Stimulated activated CD8-positive, alpha-beta memory T cell treated with anti-CD3 and anti-CD28 coated beads, Interleukin-12 subunit alpha, Interleukin-12 subunit beta, amount 100 ng/mL, for 24 hours (primary cell): ENCODE measurements around the gene LMBRD1.
"Not testable (repeated sequence)": the region's sequence is repeated elsewhere in the genome, so short reads cannot be mapped to it uniquely, and the experiment has no call there.

ENCODE experiments used
- DNase-seq: peaks from one replicate; pipeline ENCODE4 v3.0.0-alpha.2; 2020; ENCODE audit errors: extremely low read depth

LMBRD1 gene

DNA sequence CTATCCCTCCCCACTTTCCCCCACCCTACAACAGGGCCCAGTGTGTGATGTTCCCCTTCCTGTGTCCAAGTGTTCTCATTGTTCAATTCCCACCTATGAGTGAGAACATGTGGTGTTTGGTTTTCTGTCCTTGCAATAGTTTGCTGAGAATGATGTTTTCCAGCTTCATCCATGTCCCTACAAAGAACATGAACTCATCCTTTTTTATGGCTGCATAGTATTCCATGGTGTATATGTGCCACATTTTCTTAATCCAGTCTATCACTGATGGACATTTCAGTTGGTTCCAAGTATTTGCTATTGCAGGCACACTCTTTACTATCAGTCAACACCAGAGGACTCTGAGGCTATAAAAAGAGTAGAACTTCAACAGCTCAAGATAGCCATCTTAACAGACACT lies 2.0 kb upstream of the LMBRD1 start:
- DNase-seq = not testable (repeated sequence)

DNA sequence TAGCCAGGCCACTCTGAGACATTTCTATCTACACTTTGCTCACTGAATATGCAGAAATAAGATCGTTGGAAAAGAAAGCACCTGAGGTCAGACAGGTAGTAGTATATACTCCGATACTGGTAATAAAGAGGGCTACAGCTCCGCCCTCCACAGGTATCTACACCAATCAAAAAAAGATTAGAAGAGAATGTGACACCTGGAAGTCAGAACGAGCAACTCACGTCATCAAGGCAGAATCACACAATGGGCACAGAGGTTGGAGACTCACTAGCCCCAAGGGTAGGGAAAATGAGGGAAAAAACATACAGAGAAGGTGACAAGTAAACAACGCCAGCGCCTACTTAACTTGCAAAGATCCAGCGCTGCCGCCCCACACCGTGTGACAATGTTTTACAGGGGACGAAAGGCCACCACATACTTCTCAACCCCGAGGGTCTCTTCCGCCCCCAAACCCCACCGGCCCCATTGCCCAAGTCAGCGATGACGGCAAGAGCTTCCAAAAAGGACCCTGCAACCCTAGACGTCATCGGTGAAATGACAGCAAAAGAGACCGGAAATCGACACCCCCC lies 653 bp downstream of the LMBRD1 start:
- no peak for DNase-seq

DNA sequence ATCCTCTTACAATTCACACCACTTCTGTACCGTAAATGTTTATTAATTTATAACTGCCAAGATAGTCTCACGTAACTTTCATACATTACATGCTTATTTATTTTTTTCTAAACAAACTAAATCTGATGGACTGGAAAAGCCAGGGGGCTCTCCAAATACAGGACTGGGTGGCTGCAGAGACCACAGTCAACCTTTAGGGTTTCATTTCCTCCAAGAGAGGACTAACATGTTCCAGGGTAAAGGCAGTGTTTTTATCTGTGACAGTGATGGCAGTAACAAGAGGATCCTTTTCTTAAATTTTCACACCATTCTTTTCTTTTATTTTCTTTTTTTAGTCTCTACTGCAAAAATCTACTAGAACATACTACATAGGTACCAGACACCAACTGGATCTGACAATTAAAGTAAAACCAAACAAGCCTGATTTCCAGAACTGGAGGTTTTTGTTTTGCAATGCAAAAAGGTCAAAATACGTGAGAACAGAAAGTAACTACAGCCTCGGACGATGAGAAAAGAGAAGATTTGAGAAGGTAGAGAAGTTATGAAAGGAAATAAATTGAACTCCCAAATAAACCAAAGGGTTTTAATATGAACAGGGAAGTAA lies 1.2 kb downstream of the LMBRD1 start:
- DNase-seq = no peak

DNA sequence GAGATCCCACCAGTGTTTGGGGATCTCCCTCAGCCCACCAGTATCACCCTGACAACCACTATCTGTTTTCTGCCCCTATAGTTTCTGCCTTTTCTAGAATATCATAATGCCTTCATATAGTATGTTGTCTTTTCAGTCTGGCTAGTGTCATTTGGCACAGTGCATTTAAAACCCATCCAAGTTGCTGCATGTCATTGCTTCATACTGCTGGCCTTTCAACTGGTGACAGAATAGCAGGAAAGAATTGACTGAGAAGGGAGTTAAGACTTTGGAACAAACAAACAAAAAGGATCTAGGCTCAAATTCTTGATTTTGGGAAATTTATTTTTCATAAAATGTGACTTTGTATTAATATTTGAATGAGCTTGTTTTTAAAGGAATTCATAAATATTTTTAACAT lies 4.5 kb downstream of the LMBRD1 start:
- no peak for DNase-seq

DNA sequence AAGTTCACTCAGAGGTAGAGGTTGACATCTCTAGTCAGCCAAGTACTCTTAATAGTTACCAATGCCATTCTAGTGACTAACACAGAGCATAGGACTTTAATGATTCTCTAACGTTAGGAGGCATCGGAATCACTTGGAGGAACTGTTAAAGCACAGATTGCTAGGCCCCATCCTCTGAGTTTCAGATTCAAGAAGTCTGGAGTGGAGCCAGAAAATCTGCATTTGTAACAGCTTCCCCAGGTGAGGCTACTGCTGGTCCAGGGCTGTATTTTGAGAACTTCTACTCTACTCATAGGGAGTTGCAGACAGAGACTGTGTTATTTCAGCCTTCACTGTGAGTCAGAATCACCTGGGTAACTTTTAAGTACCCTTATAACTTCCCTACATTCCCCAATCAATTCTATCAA lies 5.7 kb downstream of the LMBRD1 start:
- DNase-seq = no peak

DNA sequence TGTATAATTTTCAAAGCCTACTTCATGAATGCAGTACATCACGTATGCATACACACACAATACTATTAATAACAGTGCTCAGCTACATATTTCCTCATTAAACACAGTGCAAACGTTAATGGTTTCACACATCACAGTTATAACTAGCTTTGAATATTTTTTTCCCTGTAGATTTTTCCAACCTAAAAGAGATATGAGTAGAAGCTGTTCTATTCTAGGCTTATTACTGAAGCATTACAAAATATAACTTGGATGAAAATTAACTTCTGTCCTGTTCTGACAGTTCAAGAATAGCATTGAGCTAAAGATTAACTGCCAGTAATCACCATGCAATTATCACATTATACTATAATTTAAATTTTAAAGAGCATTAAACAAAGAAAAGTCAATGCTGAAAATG lies 6.2 kb downstream of the LMBRD1 start:
- DNase-seq = no peak

DNA sequence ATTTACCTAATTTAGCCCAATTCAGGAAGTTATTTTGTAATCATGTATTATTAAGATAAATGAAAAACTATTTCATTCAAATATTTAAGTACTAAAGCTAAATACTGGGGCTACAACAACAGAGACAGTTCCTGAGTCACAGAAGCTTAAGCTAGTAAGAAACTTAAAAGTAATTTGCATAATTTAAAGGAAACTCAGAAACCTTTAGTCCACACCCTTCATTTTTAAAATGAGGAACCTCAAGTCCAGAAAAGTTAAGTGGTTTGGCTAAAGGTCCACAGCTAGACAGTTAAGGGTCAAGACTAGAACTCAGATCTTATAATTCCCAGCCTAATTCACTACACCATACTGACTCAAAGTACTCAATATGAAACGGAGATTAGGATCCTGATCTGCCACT lies 7.2 kb downstream of the LMBRD1 start:
- no peak for DNase-seq

DNA sequence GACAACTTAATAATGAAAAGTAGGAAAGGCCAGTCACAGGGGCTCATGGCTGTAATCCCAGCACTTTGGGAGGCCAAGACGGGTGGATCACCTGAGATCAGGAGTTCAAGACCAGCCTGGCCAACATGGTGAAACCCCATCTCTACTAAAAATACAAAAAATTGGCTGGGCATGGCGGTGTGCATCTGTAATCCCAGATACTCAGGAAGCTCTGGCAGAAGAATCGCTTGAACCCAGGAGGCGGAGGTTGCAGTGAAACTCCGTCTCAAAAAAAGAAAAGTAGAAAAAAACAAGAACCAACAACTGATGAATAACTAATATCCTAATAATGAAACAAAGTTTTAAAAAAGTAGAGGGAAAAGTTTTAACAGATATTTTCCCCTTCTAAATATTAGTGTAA lies 9.4 kb downstream of the LMBRD1 start:
- not testable (repeated sequence) for DNase-seq

DNA sequence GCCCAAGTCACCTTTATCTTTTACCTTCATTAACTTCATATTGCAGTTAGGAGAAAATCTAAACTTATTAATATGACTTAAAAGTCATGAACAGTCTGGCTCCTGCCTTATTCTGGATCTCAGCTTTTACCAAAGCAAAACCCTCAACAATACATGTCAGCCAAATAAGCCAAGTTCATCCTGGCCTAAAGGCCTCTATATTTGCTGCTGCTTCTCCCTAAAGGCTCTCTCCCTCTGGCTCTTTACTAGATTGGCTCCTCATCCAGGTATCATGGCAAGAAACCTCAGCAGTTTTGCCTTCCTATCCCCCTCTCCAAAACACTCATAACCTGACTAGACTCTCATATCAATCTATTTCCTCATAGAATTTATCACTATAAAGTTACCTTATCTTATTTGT lies 11.1 kb downstream of the LMBRD1 start:
- DNase-seq = no peak

DNA sequence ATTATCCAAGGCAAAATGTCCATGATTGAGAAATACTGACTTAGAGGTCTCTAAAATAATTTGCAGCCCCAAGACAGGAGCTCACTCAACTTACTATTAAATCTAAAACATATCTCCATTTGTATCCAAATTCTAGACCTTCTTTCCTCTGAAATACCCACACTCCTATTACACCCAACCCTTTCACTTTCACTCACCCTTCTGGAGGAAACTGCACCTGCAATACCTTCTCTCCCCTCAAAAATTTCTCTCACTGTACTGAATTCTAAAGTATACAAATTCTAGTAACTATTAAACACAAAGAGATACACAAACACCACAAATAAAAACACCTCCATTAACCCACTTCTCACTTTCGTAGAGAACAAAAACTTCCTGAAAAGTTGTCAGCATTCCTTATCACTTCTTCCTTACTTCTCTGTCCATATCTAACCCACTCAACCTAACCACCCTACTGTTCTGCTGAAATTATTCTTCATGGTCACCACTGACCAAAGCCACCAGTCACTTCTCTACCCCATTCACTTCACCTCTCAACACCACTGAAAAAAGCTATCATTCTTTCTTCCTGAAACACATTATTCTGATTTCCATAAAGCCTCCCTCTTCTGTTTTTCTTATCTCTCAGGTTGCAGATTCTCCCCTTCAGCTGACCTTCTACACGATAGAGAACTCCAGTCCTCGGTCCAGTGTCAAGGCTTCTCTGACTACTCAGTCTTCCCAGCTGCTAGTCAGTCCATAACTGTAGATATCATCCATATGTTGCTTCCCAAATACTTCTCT lies 12.0 kb downstream of the LMBRD1 start:
- DNase-seq = no peak

DNA sequence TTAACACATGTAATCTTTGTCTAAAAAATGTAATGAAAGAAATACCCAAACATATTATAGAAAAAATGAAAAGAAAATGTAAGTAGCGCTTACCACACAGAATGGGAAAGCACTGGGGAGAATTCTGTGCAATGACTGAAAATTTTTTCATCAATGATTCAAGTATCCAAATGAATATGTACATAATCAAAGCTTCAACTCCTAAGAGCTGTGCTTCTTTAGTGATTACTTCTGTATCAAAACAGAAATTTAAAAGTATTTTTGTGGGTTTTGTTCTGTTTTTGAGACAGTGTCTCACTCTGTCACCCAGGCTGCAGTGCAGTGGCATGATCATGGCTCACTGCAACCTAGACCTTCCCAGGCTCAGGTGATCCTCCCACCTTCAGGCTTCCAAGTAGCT lies 13.7 kb downstream of the LMBRD1 start:
- DNase-seq = no peak

DNA sequence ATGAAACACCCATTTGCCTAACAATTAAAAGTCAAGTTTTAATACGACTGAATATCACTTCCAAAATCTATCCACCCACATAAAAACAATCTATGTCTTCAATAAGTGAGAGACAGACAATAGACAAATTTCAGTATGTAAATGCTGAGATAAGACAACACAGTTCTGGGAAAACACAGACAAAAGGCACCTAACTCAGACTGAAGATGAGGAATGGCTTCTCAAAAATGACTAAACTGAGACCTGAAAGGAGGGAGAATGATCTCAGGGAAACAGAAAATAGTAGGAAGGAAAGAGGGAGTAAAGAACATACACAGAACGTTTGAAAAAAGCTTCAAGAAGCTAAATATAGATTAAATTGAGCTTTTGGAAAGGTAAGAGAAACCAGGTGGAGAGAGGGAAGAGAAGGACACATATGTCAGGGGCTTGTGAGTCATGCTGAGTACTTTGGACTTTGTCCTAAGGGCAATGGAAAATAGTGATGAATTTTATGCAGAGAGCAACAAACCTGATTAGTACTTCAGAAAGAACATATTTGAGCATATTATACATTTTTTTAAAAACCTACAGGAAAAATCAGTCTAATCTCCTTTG lies 16.1 kb downstream of the LMBRD1 start:
- DNase-seq = no peak

DNA sequence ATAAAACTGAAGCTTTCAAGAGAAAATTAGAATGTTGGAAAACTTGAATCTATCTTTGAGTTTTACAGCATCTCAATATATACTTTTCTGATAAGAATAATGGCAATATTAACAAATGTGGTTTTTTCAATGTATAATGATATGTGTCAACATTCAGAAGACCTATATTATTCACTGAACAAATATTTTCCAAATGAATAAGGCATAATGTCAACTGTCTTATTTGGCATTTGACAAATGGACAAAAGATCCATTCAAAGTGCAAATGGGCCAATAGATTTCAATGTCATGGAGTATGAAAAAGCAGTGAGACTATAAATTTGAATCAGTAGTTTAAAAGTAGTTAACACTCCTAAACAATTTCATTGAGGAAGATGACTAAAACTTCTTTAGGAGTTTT lies 20.9 kb downstream of the LMBRD1 start:
- DNase-seq = no peak

DNA sequence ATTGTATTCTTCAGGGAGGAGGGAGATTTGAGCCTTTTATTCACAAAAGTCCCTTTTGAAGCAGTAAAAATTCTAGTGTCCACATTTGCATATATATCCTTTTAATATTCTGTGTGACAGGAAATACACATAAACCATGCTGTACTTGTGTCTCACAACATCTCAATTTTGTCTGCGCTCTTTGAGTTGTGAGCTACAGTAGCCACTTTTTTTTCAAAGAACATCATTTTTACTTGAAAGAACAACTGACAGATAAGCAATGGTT lies 21.3 kb downstream of the LMBRD1 start:
- no peak for DNase-seq

DNA sequence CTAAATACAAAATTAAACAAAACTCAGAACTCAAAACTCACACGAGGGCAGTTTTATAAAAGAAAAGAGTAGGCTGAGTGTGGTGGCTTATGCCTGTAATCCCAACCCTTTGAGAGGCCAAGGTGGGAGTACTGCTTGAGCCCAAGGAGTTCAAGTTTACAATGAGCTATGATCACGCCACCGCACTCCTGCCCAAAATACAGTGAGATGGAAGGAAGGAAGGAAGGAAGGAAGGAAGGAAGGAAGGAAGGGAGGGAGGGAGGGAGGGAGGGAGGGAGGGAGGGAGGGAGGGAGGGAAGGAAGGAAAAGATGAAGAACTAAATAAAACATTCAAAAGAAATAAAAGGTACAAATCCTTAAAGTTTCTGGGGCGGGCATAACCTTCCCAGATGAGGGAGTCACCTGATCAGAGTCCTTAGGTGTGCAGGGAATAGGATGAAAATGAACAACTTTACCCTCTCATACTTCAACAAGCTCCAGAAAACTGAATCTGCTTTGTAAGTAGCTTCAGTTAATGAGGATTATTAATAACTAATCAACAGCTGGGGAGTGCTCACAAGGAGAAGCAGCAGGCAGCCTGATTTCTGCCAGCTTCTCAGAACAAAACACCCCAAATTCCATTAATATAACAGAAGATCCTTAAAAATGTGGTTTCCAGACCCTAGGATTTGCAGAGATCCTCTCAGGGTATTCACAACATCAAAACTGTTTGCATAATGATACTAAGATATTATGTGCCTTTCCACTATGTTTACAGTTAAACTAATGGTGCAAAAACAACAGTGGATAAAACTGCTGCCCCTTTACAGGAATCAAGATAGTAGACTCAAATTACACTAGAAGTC lies 21.8 kb downstream of the LMBRD1 start:
- DNase-seq = no peak

DNA sequence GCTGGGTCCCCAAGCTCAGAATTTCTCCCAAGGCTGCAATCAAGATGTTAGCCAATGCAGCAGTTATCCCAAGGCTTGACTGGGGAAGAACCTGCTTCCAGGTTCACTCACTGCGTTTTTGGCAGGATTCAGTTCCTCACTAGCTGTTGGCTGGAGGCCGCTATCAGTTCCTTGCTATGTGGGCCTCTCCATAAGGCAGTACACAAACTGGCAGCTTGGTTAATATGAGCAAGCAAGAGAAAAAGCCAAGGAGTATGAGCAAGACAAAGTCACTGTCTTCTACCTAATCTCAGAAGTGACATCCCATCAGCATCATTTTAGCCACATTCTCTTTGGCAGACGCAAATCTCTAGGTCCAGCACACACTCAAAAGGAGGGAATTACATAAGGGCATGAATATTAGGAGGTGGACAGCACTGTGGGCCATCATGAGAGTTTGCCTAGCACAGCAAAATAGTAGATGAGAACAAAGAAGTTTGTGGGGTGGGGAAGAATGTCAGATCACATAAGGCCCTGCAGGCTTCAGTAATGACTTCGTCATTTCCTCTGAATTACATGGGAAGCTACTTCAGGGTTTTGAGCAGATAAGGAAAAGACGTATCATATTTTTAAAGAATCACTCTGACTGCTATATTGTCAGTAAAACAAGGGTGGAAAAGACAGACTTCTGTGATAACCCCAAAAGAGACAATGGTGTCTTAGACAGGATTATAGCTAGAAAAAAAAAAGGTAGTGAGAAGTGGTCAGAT lies 25.5 kb downstream of the LMBRD1 start:
- no peak for DNase-seq

DNA sequence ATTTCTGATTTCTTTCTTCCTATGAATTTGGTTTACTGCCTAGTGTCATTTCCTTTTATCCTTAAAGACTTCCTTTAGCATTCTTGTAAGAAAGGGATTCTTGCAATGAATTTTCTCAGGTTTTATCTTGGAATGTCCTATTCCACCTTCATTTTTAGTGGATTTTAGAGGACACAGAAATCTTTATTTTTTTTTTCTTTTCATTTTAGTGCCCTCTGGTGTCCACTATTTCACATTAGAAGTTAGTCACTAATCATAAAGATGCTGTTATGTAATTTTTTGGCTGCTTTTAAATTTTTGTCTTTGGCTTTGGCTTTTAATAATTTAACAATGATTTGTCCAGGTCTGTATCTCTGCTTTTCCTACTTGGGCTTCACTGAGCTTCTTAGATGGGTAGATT lies 28.1 kb downstream of the LMBRD1 start:
- no peak for DNase-seq

DNA sequence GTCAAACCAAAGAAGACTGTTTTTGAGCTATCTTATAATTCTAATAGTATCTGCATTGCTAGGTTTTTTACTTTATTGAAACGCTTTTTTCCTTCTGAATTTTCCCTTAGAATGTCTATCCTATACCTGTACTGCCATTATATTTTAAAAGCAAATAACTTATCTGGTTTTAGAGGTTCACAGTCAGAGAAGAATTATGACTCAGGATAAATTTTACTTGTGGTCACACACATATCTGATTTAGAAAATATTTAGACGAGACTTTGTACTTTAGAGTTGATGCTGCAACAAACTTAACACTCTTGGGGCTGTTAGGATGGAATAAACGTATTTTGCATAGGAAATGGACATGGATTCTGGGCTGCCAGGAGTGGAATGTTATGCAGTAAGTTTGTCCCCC lies 33.0 kb downstream of the LMBRD1 start:
- no peak for DNase-seq

DNA sequence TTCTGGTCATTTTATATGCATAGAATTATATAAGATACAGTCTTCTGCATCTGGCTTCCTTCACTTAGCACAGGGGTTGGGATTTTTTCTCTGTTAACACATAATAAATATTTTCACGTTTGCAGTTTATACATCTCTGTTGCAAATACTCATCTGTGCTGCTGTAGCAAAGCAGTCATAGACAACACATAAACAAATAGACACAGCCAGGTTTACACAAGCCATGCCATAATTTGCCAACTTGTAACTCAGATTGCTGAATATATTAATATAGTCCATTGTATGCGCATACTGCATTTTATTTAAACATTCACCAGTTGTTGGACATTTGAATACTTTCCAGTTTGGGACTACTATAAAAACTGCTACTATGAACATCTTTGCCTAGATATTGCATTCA lies 35.0 kb downstream of the LMBRD1 start:
- DNase-seq = no peak

DNA sequence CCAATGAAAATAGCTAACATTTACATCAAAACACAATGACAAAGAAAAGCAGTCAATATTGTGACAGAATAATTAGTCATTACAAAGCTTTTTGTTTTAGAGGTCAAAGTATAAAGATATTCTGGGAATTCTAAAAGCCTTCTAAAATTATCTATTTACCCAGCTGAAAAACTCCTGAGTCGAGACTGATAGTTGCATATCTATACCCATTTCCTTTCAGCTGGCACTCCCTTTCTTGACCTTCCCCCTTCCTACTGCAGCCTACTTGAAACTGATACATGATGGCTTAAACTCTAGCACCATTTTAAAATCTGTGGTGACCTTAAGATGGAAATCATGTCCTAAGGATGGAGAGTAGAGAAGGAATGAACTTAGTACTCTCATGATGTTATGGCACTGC lies 38.6 kb downstream of the LMBRD1 start:
- no peak for DNase-seq

DNA sequence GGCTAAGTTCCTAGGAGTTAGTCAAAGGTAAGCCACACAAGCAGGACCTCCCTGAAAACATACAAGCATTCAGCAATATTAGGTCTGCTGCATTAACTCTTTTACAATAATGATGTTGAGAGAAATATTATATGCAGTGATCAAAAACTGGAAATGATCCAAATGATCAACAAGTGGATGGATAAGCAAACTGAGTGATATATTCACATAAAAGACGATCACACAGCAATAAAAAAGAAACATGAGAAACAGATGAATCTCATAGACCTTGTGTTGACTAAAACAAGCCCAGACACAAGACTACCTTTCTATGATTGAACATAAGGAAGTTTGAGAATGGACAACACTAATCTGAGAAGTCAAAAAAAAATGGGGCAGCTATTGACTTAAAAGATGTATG lies 39.9 kb downstream of the LMBRD1 start:
- no peak for DNase-seq

DNA sequence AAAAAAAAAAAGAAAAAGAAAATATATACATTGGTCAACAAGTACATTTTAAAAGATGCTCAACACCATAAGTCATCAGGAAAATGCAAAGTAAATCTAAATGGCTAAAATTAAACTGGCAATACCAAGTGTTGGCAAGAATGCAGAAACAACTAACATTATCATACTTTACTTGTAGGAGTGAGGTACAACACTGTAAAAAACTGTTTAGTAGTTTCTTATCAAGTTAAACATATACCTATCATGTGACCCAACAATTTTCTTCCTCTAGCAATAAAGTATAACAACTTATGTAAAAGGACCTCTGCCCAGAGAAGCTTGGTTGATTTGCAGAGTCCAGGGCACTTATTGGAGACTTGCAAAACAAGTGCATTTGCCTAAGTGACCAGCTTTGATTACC lies 40.4 kb downstream of the LMBRD1 start:
- no peak for DNase-seq
